A549 (cell line): ENCODE measurements around the gene CDK17.

Source experiments
- EHMT2 ChIP-seq: fragments of 200-600 bp; sonication (generic); IDR thresholded peaks from 2 replicates; pipeline ENCODE4 v1.6.1; 2016; ENCODE audit warnings: antibody characterized with exemption, low read depth, mild to moderate bottlenecking, moderate library complexity
- EP300 ChIP-seq, 2 experiments: fragments of >200 bp; sonication (Bioruptor Twin); formaldehyde crosslinking; IDR thresholded peaks; 2 replicates in 1 of 2; 3 replicates in 1 of 2; pipeline ENCODE4 v1.6.1; 2016 to 2017
- FOSL2 ChIP-seq, 2 experiments: fragments of 450-650 bp in 1 of 2; fragments of >200 bp in 1 of 2; sonication (Bioruptor Twin) in 1 of 2; formaldehyde crosslinking; IDR thresholded peaks; 2 replicates each; pipeline versions ENCODE4 v1.5.0 to v1.6.1; 2016 to 2020; ENCODE audit warnings: mild to moderate bottlenecking in 1 of 2, moderate library complexity in 1 of 2
- NR3C1 ChIP-seq: fragments of >200 bp; sonication (Bioruptor Twin); formaldehyde crosslinking; IDR thresholded peaks from 3 replicates; pipeline ENCODE4 v1.6.1; 2017
- POLR2A ChIP-seq: IDR thresholded peaks from 2 replicates; pipeline ENCODE4 v1.6.1; 2012; ENCODE audit warnings: mild to moderate bottlenecking, low read length
- RCOR1 ChIP-seq: fragments of 150-350 bp; IDR thresholded peaks from 2 replicates; pipeline ENCODE4 v1.6.1; 2014; ENCODE audit warnings: antibody characterized with exemption, low read length, low read depth
- TF ChIP-seq, protein P1 (sequence below): fragments of >200 bp; sonication (Bioruptor Twin); formaldehyde crosslinking; IDR thresholded peaks from 3 replicates; pipeline ENCODE4 v1.5.1; 2016
- TF ChIP-seq, protein P2 (sequence below): IDR thresholded peaks from 2 replicates; pipeline ENCODE4 v1.6.1; 2012; ENCODE audit warnings: low read depth, borderline replicate concordance

- TF ChIP-seq FOSL2 (IDR thresholded peaks at IDR 0.05) (no peak), FOSL2 (CRISPR knock-in tag; IDR thresholded peaks at IDR 0.05) (no peak), EP300 (IDR thresholded peaks at IDR 0.05) (no peak), EHMT2 (no peak), NR3C1 (no peak), POLR2A (no peak), RCOR1 (no peak)
- TF ChIP-seq, protein P1, sequence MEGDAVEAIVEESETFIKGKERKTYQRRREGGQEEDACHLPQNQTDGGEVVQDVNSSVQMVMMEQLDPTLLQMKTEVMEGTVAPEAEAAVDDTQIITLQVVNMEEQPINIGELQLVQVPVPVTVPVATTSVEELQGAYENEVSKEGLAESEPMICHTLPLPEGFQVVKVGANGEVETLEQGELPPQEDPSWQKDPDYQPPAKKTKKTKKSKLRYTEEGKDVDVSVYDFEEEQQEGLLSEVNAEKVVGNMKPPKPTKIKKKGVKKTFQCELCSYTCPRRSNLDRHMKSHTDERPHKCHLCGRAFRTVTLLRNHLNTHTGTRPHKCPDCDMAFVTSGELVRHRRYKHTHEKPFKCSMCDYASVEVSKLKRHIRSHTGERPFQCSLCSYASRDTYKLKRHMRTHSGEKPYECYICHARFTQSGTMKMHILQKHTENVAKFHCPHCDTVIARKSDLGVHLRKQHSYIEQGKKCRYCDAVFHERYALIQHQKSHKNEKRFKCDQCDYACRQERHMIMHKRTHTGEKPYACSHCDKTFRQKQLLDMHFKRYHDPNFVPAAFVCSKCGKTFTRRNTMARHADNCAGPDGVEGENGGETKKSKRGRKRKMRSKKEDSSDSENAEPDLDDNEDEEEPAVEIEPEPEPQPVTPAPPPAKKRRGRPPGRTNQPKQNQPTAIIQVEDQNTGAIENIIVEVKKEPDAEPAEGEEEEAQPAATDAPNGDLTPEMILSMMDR = no peak
- TF ChIP-seq, protein P2, sequence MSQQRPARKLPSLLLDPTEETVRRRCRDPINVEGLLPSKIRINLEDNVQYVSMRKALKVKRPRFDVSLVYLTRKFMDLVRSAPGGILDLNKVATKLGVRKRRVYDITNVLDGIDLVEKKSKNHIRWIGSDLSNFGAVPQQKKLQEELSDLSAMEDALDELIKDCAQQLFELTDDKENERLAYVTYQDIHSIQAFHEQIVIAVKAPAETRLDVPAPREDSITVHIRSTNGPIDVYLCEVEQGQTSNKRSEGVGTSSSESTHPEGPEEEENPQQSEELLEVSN = no peak
These were observed 163.2 kb downstream of the CDK17 start for GRCh38 chr12:96237035-96237434.
